ENCODE data around the gene STAMBPL1. TPM values are rescaled to one million over a fixed set of nuclear protein-coding genes. Genes with fewer than 3 reads are reported as not detected.

STAMBPL1 gene
- total and polyA plus RNA-seq, 11 donors, result 1.0 to 6.3 (median 3.3) TPM

DNA sequence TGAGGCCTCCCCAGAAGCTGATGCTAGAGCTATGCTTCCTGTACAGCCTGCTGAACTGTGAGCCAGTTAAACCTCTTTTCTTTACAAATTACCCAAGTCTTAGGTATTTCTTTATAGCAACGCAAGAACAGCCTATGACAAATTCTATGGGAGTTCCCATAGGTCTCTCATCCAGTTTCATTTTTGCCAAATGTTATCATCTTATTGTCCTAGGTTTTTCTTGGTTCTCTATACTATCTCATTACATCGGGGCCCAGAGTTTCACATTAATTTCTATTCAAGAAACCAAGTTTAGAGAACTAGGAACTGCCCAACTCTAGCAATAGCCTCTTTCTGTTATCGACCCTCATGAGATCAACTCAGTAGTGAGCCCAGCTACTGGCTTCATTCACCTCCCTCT lies 56.6 kb downstream of the STAMBPL1 start:
- intact Hi-C loops (cut with DNase I), result loop anchor here in 6 of 10 donors (2.0 to 5.0 kb wide), 5 partner anchors 50 to 281 kb away; no protein-coding TSS in a partner anchor
- peaks cover 0 to 24% (median 12%) of the 10 kb centered on the region in 12 donors for H3K4me1 ChIP-seq
- DNase-seq (no peak), ATAC-seq (no peak)
- peaks cover 0 to 66% (median 50%) of the 10 kb centered on the region in 9 donors for H3K36me3 ChIP-seq
- no peaks in the 10 kb centered on the region for H3K9me3 ChIP-seq
- H3K27ac ChIP-seq, result peak overlapping the region in 1 of 12 donors; percentile 78
- WGBS, 4 donors, result 85 to 92% (median 88%) methylated on average over 3 of the region's 3 CpGs
- TF ChIP-seq POLR2A (IDR thresholded peaks at IDR 0.05), result no peak
- TF ChIP-seq, protein P1, sequence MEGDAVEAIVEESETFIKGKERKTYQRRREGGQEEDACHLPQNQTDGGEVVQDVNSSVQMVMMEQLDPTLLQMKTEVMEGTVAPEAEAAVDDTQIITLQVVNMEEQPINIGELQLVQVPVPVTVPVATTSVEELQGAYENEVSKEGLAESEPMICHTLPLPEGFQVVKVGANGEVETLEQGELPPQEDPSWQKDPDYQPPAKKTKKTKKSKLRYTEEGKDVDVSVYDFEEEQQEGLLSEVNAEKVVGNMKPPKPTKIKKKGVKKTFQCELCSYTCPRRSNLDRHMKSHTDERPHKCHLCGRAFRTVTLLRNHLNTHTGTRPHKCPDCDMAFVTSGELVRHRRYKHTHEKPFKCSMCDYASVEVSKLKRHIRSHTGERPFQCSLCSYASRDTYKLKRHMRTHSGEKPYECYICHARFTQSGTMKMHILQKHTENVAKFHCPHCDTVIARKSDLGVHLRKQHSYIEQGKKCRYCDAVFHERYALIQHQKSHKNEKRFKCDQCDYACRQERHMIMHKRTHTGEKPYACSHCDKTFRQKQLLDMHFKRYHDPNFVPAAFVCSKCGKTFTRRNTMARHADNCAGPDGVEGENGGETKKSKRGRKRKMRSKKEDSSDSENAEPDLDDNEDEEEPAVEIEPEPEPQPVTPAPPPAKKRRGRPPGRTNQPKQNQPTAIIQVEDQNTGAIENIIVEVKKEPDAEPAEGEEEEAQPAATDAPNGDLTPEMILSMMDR (IDR thresholded peaks at IDR 0.05), result no peak
- no peak overlapping the region for H3K4me3 ChIP-seq
- no peaks in the 10 kb centered on the region for H3K27me3 ChIP-seq

DNA sequence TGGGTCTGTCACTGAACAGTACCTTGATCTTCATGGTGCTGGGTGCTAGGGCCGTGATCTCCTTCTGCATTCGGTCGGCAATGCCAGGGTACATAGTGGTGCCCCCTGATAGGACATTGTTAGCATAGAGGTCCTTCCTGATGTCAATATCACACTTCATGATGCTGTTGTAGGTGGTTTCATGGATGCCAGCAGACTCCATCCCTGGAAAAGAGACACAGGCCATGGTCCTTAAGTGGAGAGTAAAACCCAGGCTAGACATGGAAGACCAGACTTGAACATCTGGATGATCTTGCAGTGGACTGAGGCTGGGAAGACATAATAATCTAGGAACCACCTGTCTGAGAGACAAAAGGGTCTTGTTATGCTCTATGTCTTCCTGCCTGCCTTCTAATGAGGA lies 58.0 kb downstream of the STAMBPL1 start:
- peaks cover 0 to 15% (median 9%) of the 10 kb centered on the region in 12 donors for H3K4me1 ChIP-seq
- no peaks in the 10 kb centered on the region for H3K27me3 ChIP-seq
- 90 to 97% (median 93%) methylated on average over 3 of the region's 3 CpGs for WGBS, 4 donors
- no peak for ATAC-seq
- no peak for TF ChIP-seq POLR2A (IDR thresholded peaks at IDR 0.05)
- TF ChIP-seq, protein P1 (IDR thresholded peaks at IDR 0.05), result no peak
- intact Hi-C loops (cut with DNase I), result loop anchor here in 6 of 10 donors (1.0 to 5.0 kb wide), 5 partner anchors 49 to 279 kb away; no protein-coding TSS in a partner anchor
- no peaks in the 10 kb centered on the region for H3K9me3 ChIP-seq
- peaks cover 0 to 80% (median 63%) of the 10 kb centered on the region in 9 donors for H3K36me3 ChIP-seq
- H3K4me3 ChIP-seq, result no peak overlapping the region
- DNase-seq, result no peak
- H3K27ac ChIP-seq, result peak overlapping the region in 1 of 12 donors; percentile 78

DNA sequence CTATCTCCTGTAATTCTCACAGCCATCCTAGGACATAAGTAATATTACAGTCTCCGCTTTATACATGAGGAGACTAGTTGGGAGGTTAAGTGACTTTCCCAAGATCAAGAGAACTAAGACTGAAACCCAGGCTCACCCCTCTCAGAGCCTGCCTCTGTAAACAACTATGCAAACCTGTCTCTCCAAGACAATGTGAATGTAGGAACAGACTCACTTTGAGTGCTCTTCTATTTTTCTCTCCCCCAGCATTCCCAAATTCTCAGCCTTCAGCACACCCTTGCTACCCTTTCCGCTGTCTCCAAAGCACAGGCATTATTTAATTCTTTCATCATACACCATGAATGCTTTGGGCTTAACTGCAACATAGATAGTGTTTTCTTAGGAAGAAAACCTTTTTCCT lies 58.9 kb downstream of the STAMBPL1 start:
- Histone ChIP-seq H3K4me1 (peaks cover 0 to 15% (median 9%) of the 10 kb centered on the region in 12 donors), H3K27ac (peak overlapping the region in 1 of 12 donors; percentile 78), H3K9me3 (no peaks in the 10 kb centered on the region), H3K27me3 (no peaks in the 10 kb centered on the region), H3K36me3 (peaks cover 0 to 87% (median 65%) of the 10 kb centered on the region in 9 donors), H3K4me3 (no peak overlapping the region)
- ATAC-seq (no peak), DNase-seq (no peak)
- TF ChIP-seq, protein P1 (IDR thresholded peaks at IDR 0.05), result no peak
- no peak for TF ChIP-seq POLR2A (IDR thresholded peaks at IDR 0.05)
- WGBS, 4 donors, result 93 to 96% (median 94%) methylated on average over 2 of the region's 2 CpGs
- intact Hi-C loops (cut with DNase I), result loop anchor here in 6 of 10 donors (1.0 to 5.0 kb wide), 5 partner anchors 48 to 278 kb away; no protein-coding TSS in a partner anchor

GRCh38 chr10:88941026-88941425 lies 61.0 kb downstream of the STAMBPL1 start:
- peaks cover 0 to 96% (median 59%) of the 10 kb centered on the region in 9 donors for H3K36me3 ChIP-seq
- intact Hi-C loops (cut with DNase I), result loop anchor here in 1 of 10 donors (2.0 kb wide), 1 partner anchor 274 kb away; no protein-coding TSS in a partner anchor

More at GRCh38 chr10:88941026-88941425, 61.0 kb downstream of the STAMBPL1 start:
- no peak for TF ChIP-seq POLR2A (IDR thresholded peaks at IDR 0.05)
- TF ChIP-seq, protein P1 (IDR thresholded peaks at IDR 0.05), result no peak
- Histone ChIP-seq H3K4me1 (peaks cover 0 to 16% (median 0%) of the 10 kb centered on the region in 12 donors), H3K4me3 (no peak overlapping the region), H3K27me3 (no peaks in the 10 kb centered on the region), H3K9me3 (no peaks in the 10 kb centered on the region), H3K27ac (peak overlapping the region in 1 of 12 donors; percentile 78)
- ATAC-seq, result no peak
- 89 to 95% (median 92%) methylated on average over 6 of the region's 6 CpGs for WGBS, 4 donors
- DNase-seq, result no peak

Measured in heart left ventricle (tissue), 16 donors.